GM19023 (cell line): Measurements from ENCODE around the gene RABIF.

Experiments
- ATAC-seq: cut with Tn5 transposase; IDR thresholded peaks from one replicate; pipeline ENCODE4 v1.9.1; 2021; ENCODE audit warnings: mild to moderate bottlenecking, moderate library complexity; ENCODE audit not compliant: unreplicated experiment

The RABIF gene

DNA sequence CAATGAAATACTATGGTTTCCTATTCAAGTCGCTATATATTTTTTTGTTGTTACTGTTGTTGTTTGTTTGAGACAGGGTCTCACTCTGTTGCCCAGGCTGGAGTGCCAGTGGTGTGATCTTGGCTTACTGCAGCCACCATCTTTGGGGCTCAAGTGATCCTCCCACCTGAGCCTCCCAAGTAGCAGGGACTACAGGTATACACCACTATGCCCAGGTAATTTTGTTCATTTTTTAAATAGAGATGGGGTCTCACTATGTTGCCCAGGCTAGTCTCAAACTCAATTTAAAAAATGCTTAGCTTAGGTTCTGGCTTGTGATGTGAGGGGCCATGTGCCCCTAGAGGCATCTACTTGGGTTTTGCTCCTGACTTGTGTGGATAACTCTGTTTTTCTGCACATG lies 9.8 kb downstream of the RABIF start:
- no peak for ATAC-seq

- no peak for ATAC-seq
Measured at GRCh38 chr1:202873026-202873425, 15.9 kb downstream of the RABIF start.

DNA sequence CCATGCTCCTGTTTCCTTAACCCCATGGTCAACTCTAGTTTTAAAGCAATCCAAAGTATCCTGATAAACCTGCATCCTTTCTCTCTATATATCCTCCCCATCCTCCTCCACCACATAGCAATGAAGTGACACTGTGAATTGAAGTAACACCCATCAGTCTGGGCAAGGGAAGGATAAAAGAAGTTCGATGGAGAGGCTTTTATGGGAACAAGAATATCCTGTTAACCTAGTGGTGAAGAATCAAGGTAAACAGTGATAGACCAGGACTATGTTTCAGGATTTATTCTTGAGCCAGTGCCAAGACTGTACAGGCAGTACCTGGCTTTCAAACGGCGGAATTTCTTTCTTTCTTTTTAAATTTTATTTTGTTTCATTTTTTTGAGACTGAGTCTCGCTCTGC lies 17.6 kb downstream of the RABIF start:
- no peak for ATAC-seq

GRCh38 chr1:202862679-202863560 lies 26.0 kb downstream of the RABIF start:
- no peak for ATAC-seq

DNA sequence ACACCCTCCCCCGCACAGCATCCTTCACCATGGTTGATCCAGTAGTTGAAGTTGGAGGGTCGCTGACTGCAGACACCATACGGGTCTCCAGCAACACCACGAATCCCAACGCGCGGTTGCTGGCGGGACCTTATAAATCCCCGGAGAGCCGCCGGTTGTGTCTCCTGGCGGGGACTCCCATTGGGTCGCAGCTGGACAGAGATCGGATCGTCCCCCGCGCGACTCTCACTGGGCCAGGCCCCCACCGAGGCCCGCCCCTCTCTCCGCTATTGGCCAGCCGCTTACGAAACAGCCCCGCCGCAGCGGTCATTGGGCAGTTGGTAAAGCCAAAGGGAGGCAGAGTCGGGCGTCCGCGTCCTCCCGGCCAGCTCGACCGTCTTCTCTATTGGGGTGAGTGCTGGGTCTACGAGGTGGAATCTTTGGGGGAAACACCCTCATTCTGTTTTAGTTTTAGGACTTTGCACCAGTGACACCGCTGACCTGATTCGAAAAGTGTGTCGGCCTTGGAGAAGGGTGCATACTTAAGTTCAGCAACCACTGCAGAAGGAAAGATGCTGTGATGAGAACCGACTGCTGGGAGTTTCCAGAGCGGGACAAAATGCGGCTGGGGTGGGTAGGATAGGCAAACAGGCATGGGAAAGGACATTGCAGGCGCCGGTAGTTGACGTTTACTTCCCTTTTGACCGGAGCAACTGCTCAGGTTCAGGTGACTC lies 27.4 kb downstream of the RABIF start:
- peak; percentile 92 for ATAC-seq

GRCh38 chr1:202860744-202861419 lies 28.1 kb downstream of the RABIF start:
- no peak for ATAC-seq

DNA sequence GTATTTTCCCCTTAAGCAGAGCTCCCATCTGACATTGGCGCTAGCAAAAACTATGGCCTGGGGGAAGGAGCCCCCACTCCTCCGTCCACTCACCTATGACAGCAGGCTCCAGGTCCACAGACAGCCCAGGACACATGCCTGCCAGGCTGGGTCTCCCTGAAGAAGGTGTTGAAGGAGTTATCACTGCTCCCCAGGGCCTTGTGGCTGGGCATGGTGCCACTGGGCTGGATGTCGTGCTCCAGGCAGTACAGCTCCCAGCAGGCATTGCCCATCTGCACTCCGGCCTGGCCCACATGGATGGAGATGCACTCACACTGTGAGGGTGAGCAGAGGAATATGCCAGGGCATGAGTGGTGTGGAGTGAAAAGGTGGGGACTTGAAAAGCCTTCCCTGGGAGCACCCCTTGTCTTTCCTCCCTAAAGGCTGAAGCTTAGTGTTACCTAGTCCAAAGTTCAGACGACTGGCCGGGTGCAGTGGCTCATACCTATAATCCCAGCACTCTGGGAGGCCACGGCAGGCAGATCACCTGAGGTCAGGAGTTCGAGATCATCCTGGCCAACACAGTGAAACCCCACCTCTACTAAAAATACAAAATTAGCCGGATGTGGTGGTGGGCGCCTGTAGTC lies 30.0 kb downstream of the RABIF start:
- no peak for ATAC-seq

- no peak for ATAC-seq
Measured at GRCh38 chr1:202858331-202858730, 30.6 kb downstream of the RABIF start.

DNA sequence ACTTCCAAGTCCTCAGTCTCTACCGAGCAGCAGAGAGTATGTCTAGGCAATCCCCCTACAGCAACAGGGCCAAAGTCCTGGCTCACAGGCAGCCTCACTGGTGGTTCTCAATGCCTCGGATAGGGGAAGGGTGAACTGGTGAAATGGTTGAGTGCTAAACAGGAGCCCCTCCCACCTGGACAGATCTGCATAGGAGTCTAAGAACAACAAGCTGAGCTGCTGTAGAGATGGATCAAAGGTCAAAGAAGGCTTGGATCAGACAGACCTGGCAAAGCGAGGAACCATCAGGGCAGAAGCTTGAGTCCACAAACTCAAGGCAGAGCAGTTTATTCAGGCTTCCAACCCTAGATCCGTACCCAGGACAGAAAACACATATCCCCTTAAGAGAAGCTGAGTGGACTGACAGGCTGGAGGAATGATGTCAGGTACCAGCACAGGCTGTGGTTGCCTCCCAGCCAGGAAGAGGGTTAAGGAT lies 31.8 kb downstream of the RABIF start:
- ATAC-seq: no peak

DNA sequence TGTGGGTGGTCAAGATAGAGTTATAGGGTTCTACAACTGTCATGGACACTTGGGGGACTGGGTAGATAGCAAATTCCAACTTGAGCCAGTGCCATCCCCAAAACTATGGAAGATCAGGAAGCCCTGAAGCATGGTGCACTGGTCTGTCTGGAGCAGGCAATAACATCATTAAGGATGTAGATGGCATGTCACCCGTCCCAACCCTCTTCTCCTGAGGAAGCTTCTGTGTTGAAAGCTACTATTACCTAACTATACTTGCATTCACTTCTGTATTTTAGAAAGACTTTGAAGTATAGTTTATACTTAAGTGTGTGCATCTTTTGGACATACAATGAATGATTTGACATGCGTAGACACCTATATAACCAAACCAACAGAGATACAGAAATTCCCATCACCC lies 32.9 kb downstream of the RABIF start:
- ATAC-seq: no peak

GRCh38 chr1:202854787-202855186 lies 34.2 kb downstream of the RABIF start:
- ATAC-seq: no peak

GRCh38 chr1:202852163-202852904 lies 36.6 kb downstream of the RABIF start:
- no peak for ATAC-seq

DNA sequence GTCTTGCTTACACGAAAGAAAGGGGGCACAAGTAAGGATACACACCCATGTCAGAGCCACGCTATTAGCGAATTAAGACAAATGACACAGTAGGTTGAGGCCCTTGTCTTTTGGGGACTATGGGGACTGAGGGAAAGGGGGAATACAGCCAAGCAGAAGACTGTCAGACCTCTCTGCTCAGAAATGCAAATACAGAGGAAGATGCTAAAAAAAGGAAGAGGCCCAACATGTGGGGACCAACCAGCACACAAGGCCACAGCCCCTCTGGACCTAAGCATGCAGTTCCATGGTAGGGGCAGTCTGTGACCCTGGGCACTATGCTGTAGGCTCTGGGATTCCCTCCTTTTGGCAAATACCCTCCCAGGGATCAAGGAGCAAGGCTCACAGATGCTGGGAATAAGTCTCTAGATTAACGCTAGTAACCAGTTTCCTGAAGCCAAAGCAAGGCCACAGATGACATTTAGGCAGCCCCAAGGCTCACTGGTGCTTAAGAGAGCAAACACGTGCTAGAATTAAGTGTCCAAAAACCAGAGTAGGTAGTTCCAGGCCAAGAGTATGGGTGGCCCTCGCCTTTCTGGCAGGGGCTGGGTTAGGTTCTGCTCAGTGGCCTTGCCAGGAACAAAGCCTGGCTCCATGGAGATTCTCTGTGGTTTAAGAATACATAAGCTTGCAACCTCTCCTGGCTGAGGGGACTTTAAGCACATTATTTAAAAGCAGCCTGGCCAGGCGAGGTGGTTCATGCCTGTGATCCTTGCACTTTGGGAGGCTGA lies 38.2 kb downstream of the RABIF start:
- no peak for ATAC-seq

DNA sequence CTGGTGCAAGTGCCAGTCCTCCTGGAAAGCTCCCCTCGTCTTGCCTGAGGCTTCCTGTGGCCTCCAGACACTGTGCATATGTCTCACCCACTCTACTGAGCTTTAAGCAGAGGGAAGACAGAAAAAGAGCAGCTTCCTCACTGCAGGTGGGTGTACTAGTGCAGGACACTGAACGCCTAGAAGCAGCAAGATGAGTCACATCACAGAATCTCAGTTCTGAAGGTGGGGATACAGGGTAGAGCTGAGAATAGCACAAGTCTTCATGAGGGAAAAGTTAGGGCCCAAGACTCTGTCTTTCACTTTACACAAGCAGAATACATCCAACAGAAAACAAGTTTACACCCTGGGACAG lies 40.8 kb downstream of the RABIF start:
- peak; percentile 83 for ATAC-seq

DNA sequence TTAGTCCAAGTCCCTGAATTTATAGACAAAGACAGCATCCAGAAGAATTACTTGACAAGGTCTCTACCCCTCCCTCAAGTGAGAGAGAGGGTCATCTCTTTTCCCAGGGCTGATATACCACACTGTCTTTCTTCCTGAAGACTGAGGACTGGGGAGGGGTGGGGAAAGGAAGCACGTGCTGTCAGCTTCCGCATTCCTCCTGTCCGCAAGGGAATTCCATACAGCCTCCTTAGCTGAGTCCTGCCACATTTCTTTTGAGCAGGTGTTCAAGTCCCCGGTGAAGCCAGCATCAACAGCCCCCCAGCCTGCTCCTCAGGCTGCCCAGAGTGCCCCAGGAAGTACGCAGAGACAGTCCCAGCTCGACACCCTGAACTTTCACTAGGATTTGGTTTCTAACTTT lies 44.0 kb downstream of the RABIF start:
- ATAC-seq: no peak

GRCh38 chr1:202844259-202844658 lies 44.7 kb downstream of the RABIF start:
- no peak for ATAC-seq

- no peak for ATAC-seq
Measured at GRCh38 chr1:202843081-202843480, 45.9 kb downstream of the RABIF start.

- ATAC-seq: no peak
Measured at GRCh38 chr1:202837746-202838262, 51.1 kb downstream of the RABIF start.

- no peak for ATAC-seq
Measured at GRCh38 chr1:202836623-202837403, 52.1 kb downstream of the RABIF start.
